A549 (cell line): ENCODE data around the gene TESMIN. TPM values are rescaled to one million over a fixed set of nuclear protein-coding genes. Genes with fewer than 3 reads are reported as not detected.

Experiments
- ATAC-seq, 2 experiments: fragments of 200-7000 bp in 1 of 2; fragments of >200 bp in 1 of 2; cut with Nextera tagmentation in 1 of 2; cut with Tn5 transposase in 1 of 2; 3 replicates each; pipeline versions ENCODE4 v1.8.0 to v1.9.1; 2018 to 2020; ENCODE audit warnings: mild to moderate bottlenecking in 1 of 2, moderate library complexity in 1 of 2
- CTCF ChIA-PET: fragments of 300-600 bp; sonication (Branson Sonifier 250); formaldehyde crosslinking; extraction: SDS; loops from one replicate; lab custom pipeline; 2021; ENCODE audit warnings: antibody characterized with exemption, inconsistent platforms; lab: Yijun Ruan, JAX
- POLR2A ChIA-PET: fragments of 350-600 bp; formaldehyde crosslinking; extraction: SDS; loops from one replicate; lab custom pipeline; 2021; ENCODE audit warnings: antibody characterized with exemption, inconsistent platforms; lab: Yijun Ruan, JAX
- DNase-seq, 2 experiments: peaks; one replicate each; pipeline versions ENCODE4 v3.0.0 to v3.0.0-alpha.2; 2011 to 2016; ENCODE audit warnings: low read depth in 1 of 2, low spot score in 1 of 2
- FAIRE-seq: peaks from 2 replicates; lab custom pipeline; 2011; peaks lifted over from hg19 to GRCh38; lab: Jason Lieb, UNC
- H3K27ac ChIP-seq, 2 experiments: fragments of >200 bp; sonication (Bioruptor Twin); formaldehyde crosslinking; 3 replicates each; pipeline ENCODE4 v1.5.1; 2016 to 2017
- H3K4me1 ChIP-seq: fragments of >200 bp; sonication (Bioruptor Twin); formaldehyde crosslinking; 3 replicates; pipeline ENCODE4 v1.6.1; 2016
- H3K4me2 ChIP-seq: fragments of >200 bp; sonication (Bioruptor Twin); formaldehyde crosslinking; 3 replicates; pipeline ENCODE4 v1.6.1; 2016
- H3K4me3 ChIP-seq: fragments of >200 bp; sonication (Bioruptor Twin); formaldehyde crosslinking; 3 replicates; pipeline ENCODE4 v1.5.1; 2016
- H3K9me3 ChIP-seq: fragments of >200 bp; sonication (Bioruptor Twin); formaldehyde crosslinking; 3 replicates; pipeline ENCODE4 v1.6.1; 2016
- CBX8 ChIP-seq: fragments of 200-600 bp; sonication (generic); IDR thresholded peaks from 2 replicates; pipeline ENCODE4 v1.6.1; 2016
- CHD4 ChIP-seq: fragments of 200-600 bp; sonication (generic); IDR thresholded peaks from 2 replicates; pipeline ENCODE4 v1.6.1; 2016; ENCODE audit warnings: antibody characterized with exemption, mild to moderate bottlenecking, borderline replicate concordance
- EP300 ChIP-seq, 2 experiments: fragments of >200 bp; sonication (Bioruptor Twin); formaldehyde crosslinking; IDR thresholded peaks; 2 replicates in 1 of 2; 3 replicates in 1 of 2; pipeline ENCODE4 v1.6.1; 2016 to 2017
- FOSB ChIP-seq: fragments of 250-450 bp; sonication (Bioruptor Pico); IDR thresholded peaks from 2 replicates; pipeline ENCODE4 v1.5.0; 2020; ENCODE audit warnings: mild to moderate bottlenecking, moderate library complexity
- FOSL2 ChIP-seq, 2 experiments: fragments of 450-650 bp in 1 of 2; fragments of >200 bp in 1 of 2; sonication (Bioruptor Twin) in 1 of 2; formaldehyde crosslinking; IDR thresholded peaks; 2 replicates each; pipeline versions ENCODE4 v1.5.0 to v1.6.1; 2016 to 2020; ENCODE audit warnings: mild to moderate bottlenecking in 1 of 2, moderate library complexity in 1 of 2
- FOXS1 ChIP-seq: fragments of 250-450 bp; sonication (Bioruptor Pico); IDR thresholded peaks from 2 replicates; pipeline ENCODE4 v1.5.0; 2020; ENCODE audit warnings: mild to moderate bottlenecking, moderate library complexity
- JUNB ChIP-seq: fragments of >200 bp; sonication (Bioruptor Twin); formaldehyde crosslinking; IDR thresholded peaks from 2 replicates; pipeline ENCODE4 v1.6.1; 2016
- KDM1A ChIP-seq: fragments of 200-600 bp; sonication (generic); IDR thresholded peaks from 2 replicates; pipeline ENCODE4 v1.6.1; 2016; ENCODE audit warnings: low read depth, mild to moderate bottlenecking
- MAFK ChIP-seq: fragments of 450-650 bp; IDR thresholded peaks from 2 replicates; pipeline ENCODE4 v1.6.1; 2014; ENCODE audit not compliant: partially characterized antibody
- MAZ ChIP-seq: fragments of 150-350 bp; IDR thresholded peaks from 2 replicates; pipeline ENCODE4 v1.6.1; 2014; ENCODE audit warnings: antibody characterized with exemption, low read depth, low read length, borderline replicate concordance
- NPAS2 ChIP-seq: fragments of 250-450 bp; sonication (Bioruptor Pico); IDR thresholded peaks from 2 replicates; pipeline ENCODE4 v1.8.0; 2022; ENCODE audit warnings: mild to moderate bottlenecking, moderate library complexity, borderline replicate concordance
- PHF8 ChIP-seq: fragments of 200-600 bp; sonication (generic); IDR thresholded peaks from 2 replicates; pipeline ENCODE4 v1.6.1; 2016; ENCODE audit warnings: low read depth, mild to moderate bottlenecking, antibody characterized with exemption, moderate library complexity, borderline replicate concordance
- POLR2A ChIP-seq: IDR thresholded peaks from 2 replicates; pipeline ENCODE4 v1.6.1; 2012; ENCODE audit warnings: mild to moderate bottlenecking, low read length
- RAD21 ChIP-seq, 2 experiments: fragments of >200 bp in 1 of 2; sonication (Bioruptor Twin) in 1 of 2; formaldehyde crosslinking in 1 of 2; IDR thresholded peaks in 1 of 2; conservative IDR thresholded peaks in 1 of 2; 2 replicates in 1 of 2; 3 replicates in 1 of 2; pipeline ENCODE4 v1.6.1; 2012 to 2018; ENCODE audit warnings: inconsistent platforms in 1 of 2
- RNF2 ChIP-seq: fragments of 200-600 bp; sonication (generic); IDR thresholded peaks from 2 replicates; pipeline ENCODE4 v1.6.1; 2016; ENCODE audit warnings: low read depth, mild to moderate bottlenecking, antibody characterized with exemption, moderate library complexity, borderline replicate concordance
- TP53 ChIP-seq: fragments of 250-450 bp; sonication (Bioruptor Pico); IDR thresholded peaks from 2 replicates; pipeline ENCODE4 v1.5.0; 2021; ENCODE audit warnings: mild to moderate bottlenecking, moderate library complexity
- ZNF302 ChIP-seq: fragments of 250-450 bp; sonication (Bioruptor Pico); IDR thresholded peaks from 2 replicates; pipeline ENCODE4 v1.9.0; 2021; ENCODE audit warnings: inconsistent platforms, mild to moderate bottlenecking, moderate library complexity
- ZSCAN20 ChIP-seq: fragments of 250-450 bp; sonication (Bioruptor Pico); IDR thresholded peaks from 2 replicates; pipeline ENCODE4 v1.8.0; 2022; ENCODE audit warnings: mild to moderate bottlenecking, moderate library complexity
- WGBS: methylation state at CpG from one replicate; pipeline ENCODE4 v1.1.6; 2017; ENCODE audit errors: missing lambda C conversion rate; 5-methylcytosine and 5-hydroxymethylcytosine counted together
- polyA plus RNA-seq, 4 experiments: library from polyadenylated mRNA; depleted of rRNA in 3 of 4; stranded (reverse); fragments of >200 nt; fragmentation: RNase III in 1 of 4; extraction: RNeasy Plus Mini Kit Qiagen cat#74134 plus additional on column Dnase treatment in 1 of 4; gene quantifications; 2 replicates in 3 of 4; 3 replicates in 1 of 4; pipeline ENCODE4 v1.2.3, GENCODE V29; 2011 to 2017
- TF ChIP-seq, protein P1 (sequence below): fragments of >200 bp; sonication (Bioruptor Twin); formaldehyde crosslinking; IDR thresholded peaks from 2 replicates; pipeline ENCODE4 v1.6.1; 2016
- TF ChIP-seq, protein P2 (sequence below): fragments of 150-350 bp; IDR thresholded peaks from 2 replicates; pipeline ENCODE4 v1.6.1; 2014; ENCODE audit warnings: low read depth, mild to moderate bottlenecking, low read length
- TF ChIP-seq, protein P3 (sequence below): fragments of 200-600 bp; sonication (generic); IDR thresholded peaks from 2 replicates; pipeline ENCODE4 v1.6.1; 2016; ENCODE audit warnings: antibody characterized with exemption, mild to moderate bottlenecking, moderate library complexity
- TF ChIP-seq, protein P4 (sequence below): fragments of >200 bp; sonication (Bioruptor Twin); formaldehyde crosslinking; IDR thresholded peaks from 3 replicates; pipeline ENCODE4 v1.5.1; 2016

The TESMIN gene
- polyA plus RNA-seq, 2 of the 4 experiments (the other 2 are of a cell fraction): 4.5 to 5.2 TPM

DNA sequence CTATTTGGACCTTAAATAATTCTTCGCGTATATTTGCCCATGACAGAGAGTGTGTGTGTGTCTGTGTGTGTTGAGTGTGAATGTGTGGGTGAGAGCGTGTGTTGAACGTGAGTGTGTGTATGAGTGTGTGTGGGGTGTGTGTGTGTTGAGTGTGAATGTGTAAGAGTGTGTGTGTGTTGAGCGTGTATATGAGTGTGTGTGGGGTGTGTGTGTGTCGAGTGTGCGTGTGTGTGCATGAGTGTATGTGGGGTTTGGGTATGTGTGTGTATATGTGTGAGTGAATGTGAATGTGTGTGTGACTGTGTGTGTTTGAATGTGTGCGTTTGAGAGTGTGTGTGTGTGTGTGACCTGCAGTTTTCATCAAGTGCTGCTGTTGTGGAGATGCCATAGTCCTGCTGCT, 40.2 kb downstream of the TESMIN start:
- 87% methylated on average over 8 of the region's 8 CpGs for WGBS
- CTCF ChIA-PET: no interaction called here

DNA sequence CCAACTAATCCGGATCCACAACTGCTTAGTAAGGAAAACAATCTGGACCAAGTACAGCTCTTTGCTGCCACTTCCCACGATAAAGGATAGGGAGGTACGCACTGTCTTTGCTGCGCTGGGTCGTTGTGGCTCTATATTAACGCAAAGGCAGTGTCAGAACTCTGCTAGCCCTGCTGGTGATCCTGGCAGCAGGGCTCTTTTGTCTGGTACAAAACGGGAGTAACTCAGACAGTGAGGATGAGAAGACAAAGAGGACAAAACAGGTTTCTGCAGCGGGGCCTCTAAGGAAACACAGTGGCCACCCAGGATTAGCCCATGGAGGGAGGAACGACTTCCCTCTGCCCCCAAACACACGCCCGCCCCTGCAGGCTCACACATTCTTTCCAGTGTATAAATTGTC, 40.9 kb downstream of the TESMIN start:
- Histone ChIP-seq H3K4me2 (no peak overlapping the region), H3K27ac (no peak overlapping the region), H3K9me3 (no peaks in the 10 kb centered on the region; the same call in 2 of the 3 replicates), H3K4me1 (no peaks in the 10 kb centered on the region), H3K4me3 (no peak overlapping the region)
- TF ChIP-seq FOSB (CRISPR knock-in tag): no peak
- no peak for TF ChIP-seq MAFK
- TF ChIP-seq, protein P1, sequence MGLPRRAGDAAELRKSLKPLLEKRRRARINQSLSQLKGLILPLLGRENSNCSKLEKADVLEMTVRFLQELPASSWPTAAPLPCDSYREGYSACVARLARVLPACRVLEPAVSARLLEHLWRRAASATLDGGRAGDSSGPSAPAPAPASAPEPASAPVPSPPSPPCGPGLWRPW: no peak
- no peak for TF ChIP-seq FOXS1
- TF ChIP-seq JUNB: no peak
- TF ChIP-seq EP300 (IDR thresholded peaks at IDR 0.05): no peak
- TF ChIP-seq, protein P2, sequence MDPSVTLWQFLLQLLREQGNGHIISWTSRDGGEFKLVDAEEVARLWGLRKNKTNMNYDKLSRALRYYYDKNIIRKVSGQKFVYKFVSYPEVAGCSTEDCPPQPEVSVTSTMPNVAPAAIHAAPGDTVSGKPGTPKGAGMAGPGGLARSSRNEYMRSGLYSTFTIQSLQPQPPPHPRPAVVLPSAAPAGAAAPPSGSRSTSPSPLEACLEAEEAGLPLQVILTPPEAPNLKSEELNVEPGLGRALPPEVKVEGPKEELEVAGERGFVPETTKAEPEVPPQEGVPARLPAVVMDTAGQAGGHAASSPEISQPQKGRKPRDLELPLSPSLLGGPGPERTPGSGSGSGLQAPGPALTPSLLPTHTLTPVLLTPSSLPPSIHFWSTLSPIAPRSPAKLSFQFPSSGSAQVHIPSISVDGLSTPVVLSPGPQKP: no peak
- TF ChIP-seq, protein P3, sequence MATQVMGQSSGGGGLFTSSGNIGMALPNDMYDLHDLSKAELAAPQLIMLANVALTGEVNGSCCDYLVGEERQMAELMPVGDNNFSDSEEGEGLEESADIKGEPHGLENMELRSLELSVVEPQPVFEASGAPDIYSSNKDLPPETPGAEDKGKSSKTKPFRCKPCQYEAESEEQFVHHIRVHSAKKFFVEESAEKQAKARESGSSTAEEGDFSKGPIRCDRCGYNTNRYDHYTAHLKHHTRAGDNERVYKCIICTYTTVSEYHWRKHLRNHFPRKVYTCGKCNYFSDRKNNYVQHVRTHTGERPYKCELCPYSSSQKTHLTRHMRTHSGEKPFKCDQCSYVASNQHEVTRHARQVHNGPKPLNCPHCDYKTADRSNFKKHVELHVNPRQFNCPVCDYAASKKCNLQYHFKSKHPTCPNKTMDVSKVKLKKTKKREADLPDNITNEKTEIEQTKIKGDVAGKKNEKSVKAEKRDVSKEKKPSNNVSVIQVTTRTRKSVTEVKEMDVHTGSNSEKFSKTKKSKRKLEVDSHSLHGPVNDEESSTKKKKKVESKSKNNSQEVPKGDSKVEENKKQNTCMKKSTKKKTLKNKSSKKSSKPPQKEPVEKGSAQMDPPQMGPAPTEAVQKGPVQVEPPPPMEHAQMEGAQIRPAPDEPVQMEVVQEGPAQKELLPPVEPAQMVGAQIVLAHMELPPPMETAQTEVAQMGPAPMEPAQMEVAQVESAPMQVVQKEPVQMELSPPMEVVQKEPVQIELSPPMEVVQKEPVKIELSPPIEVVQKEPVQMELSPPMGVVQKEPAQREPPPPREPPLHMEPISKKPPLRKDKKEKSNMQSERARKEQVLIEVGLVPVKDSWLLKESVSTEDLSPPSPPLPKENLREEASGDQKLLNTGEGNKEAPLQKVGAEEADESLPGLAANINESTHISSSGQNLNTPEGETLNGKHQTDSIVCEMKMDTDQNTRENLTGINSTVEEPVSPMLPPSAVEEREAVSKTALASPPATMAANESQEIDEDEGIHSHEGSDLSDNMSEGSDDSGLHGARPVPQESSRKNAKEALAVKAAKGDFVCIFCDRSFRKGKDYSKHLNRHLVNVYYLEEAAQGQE: no peak
- TF ChIP-seq ZSCAN20 (CRISPR knock-in tag): no peak
- TF ChIP-seq MAZ: no peak
- no peak for TF ChIP-seq KDM1A
- TF ChIP-seq, protein P4, sequence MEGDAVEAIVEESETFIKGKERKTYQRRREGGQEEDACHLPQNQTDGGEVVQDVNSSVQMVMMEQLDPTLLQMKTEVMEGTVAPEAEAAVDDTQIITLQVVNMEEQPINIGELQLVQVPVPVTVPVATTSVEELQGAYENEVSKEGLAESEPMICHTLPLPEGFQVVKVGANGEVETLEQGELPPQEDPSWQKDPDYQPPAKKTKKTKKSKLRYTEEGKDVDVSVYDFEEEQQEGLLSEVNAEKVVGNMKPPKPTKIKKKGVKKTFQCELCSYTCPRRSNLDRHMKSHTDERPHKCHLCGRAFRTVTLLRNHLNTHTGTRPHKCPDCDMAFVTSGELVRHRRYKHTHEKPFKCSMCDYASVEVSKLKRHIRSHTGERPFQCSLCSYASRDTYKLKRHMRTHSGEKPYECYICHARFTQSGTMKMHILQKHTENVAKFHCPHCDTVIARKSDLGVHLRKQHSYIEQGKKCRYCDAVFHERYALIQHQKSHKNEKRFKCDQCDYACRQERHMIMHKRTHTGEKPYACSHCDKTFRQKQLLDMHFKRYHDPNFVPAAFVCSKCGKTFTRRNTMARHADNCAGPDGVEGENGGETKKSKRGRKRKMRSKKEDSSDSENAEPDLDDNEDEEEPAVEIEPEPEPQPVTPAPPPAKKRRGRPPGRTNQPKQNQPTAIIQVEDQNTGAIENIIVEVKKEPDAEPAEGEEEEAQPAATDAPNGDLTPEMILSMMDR: no peak
- TF ChIP-seq ZNF302 (CRISPR knock-in tag): no peak
- no peak for TF ChIP-seq CHD4
- TF ChIP-seq RAD21 (conservative IDR thresholded peaks at IDR 0.05 in 1 of 2, IDR thresholded peaks at IDR 0.05 in 1 of 2): no peak
- TF ChIP-seq TP53: no peak
- no peak for TF ChIP-seq FOSL2 (IDR thresholded peaks at IDR 0.05)
- TF ChIP-seq FOSL2 (CRISPR knock-in tag; IDR thresholded peaks at IDR 0.05): no peak
- no peak for TF ChIP-seq NPAS2 (CRISPR knock-in tag)
- POLR2A ChIA-PET: no interaction called here
- ATAC-seq: no peak
- CTCF ChIA-PET: no interaction called here
- 75% methylated on average over 11 of the region's 11 CpGs for WGBS
- DNase-seq: no peak
- no peak for FAIRE-seq

More for the DNA sequence above, 40.2 kb downstream of the TESMIN start:
- ATAC-seq (no peak), FAIRE-seq (no peak), DNase-seq (no peak)
- Histone ChIP-seq H3K4me3 (no peak overlapping the region), H3K9me3 (peaks cover 5% of the 10 kb centered on the region; the same call in 1 of the 3 replicates), H3K4me1 (no peaks in the 10 kb centered on the region), H3K4me2 (no peak overlapping the region), H3K27ac (no peak overlapping the region)
- TF ChIP-seq CBX8 (no peak), POLR2A (0 out of 2 replicates have a peak, but pooled peaks have one; percentile 11), PHF8 (no peak), RNF2 (no peak)
- POLR2A ChIA-PET: no interaction called here
